Upper lobe of left lung (tissue), 4 donors: ENCODE results near the gene C2orf76.

Experiments
- POLR2A ChIP-seq, 4 donors: fragments of 450-650 bp; IDR thresholded peaks; one replicate each; pipeline ENCODE4 v1.5.1; 2016 to 2017; ENCODE audit warnings: antibody characterized with exemption in 4 of 4, mild to moderate bottlenecking in 2 of 4
- TF ChIP-seq, protein P1 (sequence below), 6 experiments: fragments of 450-650 bp in 4 of 6; fragments of 200-600 bp in 2 of 6; sonication (generic) in 2 of 6; IDR thresholded peaks; one replicate each; pipeline ENCODE4 v1.5.1; 2016 to 2019; ENCODE audit warnings: antibody characterized with exemption in 6 of 6

DNA sequence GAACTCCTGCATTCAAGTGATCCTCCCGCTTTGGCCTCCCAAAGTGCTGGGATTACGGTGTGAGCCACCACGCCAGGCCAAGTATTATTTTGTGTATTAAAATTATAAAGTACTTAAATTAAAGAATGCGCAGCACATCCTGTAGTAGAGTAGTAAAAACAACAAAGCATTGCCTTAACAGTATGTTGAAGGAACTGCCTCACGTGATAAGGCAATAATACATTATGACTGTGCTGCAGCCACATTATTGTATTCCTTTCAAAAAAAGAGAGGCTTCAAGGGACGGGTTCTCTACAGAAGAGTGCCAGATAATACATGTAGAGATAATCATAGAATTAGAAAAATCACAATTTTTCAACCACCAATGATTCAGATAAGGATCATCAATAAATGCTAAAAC is 33.7 kb downstream of the C2orf76 start:
- TF ChIP-seq POLR2A (IDR thresholded peaks at IDR 0.05), result no peak
- TF ChIP-seq, protein P1, sequence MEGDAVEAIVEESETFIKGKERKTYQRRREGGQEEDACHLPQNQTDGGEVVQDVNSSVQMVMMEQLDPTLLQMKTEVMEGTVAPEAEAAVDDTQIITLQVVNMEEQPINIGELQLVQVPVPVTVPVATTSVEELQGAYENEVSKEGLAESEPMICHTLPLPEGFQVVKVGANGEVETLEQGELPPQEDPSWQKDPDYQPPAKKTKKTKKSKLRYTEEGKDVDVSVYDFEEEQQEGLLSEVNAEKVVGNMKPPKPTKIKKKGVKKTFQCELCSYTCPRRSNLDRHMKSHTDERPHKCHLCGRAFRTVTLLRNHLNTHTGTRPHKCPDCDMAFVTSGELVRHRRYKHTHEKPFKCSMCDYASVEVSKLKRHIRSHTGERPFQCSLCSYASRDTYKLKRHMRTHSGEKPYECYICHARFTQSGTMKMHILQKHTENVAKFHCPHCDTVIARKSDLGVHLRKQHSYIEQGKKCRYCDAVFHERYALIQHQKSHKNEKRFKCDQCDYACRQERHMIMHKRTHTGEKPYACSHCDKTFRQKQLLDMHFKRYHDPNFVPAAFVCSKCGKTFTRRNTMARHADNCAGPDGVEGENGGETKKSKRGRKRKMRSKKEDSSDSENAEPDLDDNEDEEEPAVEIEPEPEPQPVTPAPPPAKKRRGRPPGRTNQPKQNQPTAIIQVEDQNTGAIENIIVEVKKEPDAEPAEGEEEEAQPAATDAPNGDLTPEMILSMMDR (IDR thresholded peaks at IDR 0.05), result no peak
